Activated CD4-positive, alpha-beta T cell treated with anti-CD3 and anti-CD28 coated beads for 24 hours (primary cell): ENCODE data around the gene C10orf90.

Experiments
- DNase-seq, 2 donors: peaks; one replicate each; pipeline ENCODE4 v3.0.0-alpha.2; 2020; ENCODE audit warnings: low read depth in 2 of 2

The C10orf90 gene

GRCh38 chr10:126503392-126504062, 167.0 kb downstream of the C10orf90 start:
- no peak for DNase-seq

DNA sequence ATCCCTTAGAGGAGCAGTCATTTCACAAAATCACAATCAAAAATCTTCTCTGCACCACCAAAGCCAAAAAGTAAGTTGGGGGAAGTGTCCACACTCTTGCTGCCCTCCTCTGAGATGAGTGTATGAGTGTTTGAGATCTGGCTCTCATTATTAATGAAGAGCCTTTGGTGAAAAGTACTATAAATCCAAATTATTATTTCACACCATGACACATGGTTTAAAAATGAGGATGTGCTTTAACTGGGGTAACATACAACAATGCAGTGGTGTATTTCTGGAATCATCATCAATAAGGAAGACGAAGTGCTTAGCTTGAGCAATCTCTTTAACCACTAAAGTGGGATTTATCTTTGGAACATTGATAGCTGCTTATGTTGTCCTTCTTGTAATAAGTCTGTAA, 168.1 kb downstream of the C10orf90 start:
- DNase-seq: no peak

DNA sequence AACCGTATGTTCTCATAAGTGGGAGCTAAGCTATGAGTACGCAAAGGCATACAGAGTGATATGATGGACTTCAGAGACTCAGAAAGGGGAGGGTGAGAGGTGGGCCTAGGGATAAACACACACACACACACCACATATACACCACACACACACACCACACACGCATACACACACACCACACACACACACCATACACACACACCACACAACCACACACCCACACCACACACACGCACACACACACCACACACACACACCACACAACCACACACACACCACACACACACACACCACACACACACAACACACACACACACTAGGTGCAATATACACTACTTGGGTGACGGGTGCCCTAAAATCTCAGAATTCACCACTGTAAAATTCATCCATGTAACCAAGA, 168.7 kb downstream of the C10orf90 start:
- DNase-seq: no peak

DNA sequence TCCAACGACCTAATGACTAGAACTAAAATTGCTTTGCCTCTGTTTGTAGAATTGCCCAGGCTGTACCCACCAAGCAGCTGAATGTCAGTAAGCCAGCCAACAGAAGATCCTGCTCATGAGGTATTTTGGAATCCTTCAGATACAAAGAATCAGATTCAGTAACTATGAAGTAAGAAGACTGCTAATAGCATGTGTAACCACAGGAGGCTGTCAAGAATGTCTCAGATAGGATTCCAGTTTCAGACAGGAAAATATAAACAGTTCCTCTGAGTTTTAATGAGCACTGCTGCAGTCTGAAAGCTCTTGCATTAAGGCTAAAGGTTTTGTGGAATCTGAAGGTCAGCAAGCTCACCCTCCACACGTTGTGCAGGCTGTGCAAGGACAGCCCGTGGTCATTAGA, 169.6 kb downstream of the C10orf90 start:
- DNase-seq: no peak

- DNase-seq: no peak
Measured at GRCh38 chr10:126500185-126500584, 170.3 kb downstream of the C10orf90 start.

- no peak for DNase-seq
Measured at GRCh38 chr10:126499744-126500143, 170.7 kb downstream of the C10orf90 start.

DNA sequence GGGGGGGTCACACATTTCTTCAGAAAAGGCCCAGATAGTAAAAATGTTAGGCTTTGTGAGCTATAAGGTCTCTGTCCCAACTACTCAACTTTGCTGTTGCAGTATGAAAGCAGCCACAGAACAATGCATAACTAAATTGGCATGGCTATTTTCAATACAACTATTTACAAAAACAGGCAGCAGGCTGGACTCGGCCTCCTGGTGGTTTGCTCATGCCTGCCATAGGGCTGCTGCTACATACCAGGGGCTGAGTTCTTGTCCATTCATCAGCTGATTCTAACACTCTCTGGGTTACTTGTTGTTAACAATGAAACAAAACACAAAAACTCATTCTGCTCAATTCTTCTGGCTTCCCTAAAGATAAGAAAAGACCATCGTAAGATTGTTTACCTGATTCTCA, 172.8 kb downstream of the C10orf90 start:
- DNase-seq: no peak

- no peak for DNase-seq
Measured at GRCh38 chr10:126496771-126497545, 173.5 kb downstream of the C10orf90 start.

GRCh38 chr10:126491476-126491875, 179.0 kb downstream of the C10orf90 start:
- no peak for DNase-seq

DNA sequence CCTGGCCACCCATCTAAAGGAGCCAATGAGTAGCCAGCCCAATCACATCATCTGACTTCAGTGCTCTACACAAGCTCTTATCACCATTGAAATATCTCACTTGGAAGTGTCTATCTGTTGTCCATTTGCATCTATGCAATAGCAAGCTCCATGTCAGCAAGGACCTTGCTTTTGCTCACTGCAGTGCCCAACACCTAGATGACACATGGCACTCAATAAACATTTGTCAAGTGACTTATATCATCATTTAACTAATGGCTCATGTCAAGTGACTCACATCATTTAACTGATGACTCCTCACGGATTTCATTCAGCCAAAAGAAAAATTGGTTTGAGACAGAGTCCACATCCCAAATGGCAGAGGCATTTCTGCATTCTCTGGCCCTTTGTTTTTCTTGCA, 189.3 kb downstream of the C10orf90 start:
- no peak for DNase-seq

DNA sequence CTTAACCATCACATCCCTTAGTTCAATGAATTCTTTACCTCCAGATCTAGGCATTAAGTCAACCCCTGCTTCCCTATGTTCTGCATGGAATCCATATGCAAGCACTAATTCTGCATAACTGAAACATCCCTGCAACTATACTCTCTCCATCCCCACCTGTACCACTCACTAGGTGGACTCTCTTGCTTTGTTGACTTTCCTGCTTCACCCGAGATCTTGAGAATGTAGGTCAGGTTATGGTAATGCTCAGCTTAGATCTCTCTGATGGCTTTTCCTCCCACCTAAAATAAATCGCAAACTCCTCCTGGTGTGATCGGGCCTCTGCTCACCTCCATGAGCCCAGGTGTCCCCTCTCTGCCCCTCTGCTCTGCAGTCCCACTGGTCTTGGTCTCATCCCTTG, 189.8 kb downstream of the C10orf90 start:
- no peak for DNase-seq

DNA sequence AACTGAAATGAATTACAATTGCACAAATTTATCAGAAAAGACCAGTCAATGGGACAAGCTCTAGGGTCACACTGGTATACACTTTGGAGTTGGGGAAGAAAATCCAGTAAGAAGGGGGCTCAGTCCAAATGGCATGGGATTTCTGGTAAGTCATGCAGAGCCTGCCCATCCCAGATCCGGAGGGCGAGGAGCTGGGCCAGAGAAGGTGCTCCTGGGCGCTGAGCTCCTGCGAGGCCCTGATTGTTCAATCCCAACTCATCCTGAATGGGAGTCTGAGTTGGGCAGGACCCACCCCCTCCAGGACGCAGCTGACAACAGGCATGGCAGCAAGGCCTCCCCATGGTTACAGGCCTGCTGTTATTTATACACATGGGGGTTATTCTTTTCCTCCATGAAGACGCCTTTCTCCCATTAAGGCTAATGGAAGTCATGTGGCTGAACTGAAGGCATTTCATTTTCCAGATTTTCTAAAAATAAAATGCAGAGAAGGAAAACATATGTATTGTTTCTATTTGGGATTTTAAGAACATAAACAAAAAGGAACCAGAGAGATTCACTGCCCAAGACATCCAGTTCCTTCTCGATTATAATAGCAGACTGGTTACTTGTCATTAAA, 191.1 kb downstream of the C10orf90 start:
- DNase-seq: no peak

GRCh38 chr10:126478546-126478945, 191.9 kb downstream of the C10orf90 start:
- DNase-seq: no peak

GRCh38 chr10:126476246-126476645, 194.2 kb downstream of the C10orf90 start:
- DNase-seq: no peak

DNA sequence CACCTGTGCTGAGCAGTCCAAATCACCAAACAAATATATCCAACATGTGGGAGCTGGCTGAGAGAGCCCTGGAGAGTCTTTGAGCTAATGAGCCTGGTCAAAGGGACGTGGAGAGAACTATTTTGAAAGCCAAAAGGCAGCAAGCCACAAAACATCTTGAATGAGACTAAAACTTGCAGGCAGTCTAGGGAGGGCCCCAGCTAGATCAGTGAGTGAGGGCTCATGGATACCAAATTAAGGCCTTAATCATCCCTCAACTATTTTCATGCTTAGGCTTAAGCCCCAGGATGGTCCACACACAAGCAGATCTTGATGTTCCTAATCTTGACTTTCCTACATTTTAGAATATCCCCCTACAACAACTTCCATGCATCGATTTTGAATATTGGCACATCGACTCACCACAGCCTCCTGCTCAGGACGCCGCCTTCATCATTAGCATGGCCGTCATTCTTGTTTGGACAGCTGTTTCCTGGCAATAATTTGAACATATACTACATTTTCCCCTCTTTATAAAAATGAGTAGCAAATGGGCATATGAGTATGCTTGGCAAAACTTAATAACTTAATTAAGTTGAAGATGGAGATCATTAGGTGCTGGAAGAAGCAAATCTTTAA, 195.3 kb downstream of the C10orf90 start:
- no peak for DNase-seq

DNA sequence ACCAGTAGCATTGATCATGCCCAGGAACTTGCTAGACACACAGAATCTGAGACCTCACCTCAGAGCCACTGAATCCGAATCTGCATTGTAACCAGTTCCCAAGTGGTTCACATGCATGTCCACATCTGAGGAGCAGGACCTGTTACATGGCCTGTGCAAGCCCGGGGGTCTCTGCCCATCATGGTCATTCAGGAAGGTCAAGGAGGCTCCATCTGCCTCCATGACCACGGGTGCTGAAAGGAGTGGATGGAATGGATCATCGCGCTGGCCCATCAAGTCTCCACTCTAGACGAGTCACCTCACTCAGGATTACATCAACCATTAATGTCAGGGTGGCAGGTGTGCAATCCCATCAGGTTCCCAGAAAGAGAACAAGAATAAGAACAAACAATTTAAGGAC, 196.5 kb downstream of the C10orf90 start:
- DNase-seq: no peak

GRCh38 chr10:126470991-126471390, 199.5 kb downstream of the C10orf90 start:
- DNase-seq: no peak

DNA sequence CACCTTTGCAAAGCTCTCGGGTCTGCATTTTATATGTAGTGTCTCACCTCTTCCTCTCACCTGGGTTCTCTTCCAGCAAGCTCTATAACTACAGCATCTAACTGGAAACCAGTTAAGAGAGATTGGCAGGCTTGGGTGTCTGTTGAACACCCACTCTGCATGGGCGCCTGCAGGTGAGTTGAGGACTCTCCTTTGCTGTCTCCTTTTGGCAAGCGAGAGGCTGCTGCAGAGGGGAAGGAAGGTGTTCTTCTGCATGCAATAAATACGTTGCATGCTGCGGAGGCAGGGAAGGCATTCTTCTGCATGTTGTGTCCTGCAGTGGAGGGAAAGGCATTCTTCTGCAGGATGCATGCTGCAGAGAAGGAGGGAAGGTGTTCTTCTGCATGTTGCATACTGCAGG, 200.8 kb downstream of the C10orf90 start:
- DNase-seq: no peak

- DNase-seq: no peak
Measured at GRCh38 chr10:126468876-126469643, 201.4 kb downstream of the C10orf90 start.

DNA sequence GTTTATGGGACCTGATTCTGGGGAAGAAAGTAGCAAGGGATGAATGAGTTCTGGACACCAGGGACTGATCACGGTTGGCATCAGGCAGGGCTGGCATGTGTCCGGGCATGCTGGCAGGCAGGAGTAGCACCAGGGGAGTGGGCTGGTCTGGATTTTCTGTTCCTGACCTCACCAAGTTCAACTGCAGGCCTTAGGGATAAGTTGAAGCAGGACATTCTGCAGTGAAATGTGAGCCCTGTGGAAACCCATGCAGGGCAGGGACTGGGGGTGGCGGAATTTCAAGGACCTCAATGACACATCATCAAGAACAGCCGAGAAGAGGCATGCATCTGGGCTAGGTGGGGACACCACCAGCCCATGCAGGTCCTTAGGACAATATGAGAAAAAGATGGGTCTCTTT, 202.0 kb downstream of the C10orf90 start:
- DNase-seq: no peak

DNA sequence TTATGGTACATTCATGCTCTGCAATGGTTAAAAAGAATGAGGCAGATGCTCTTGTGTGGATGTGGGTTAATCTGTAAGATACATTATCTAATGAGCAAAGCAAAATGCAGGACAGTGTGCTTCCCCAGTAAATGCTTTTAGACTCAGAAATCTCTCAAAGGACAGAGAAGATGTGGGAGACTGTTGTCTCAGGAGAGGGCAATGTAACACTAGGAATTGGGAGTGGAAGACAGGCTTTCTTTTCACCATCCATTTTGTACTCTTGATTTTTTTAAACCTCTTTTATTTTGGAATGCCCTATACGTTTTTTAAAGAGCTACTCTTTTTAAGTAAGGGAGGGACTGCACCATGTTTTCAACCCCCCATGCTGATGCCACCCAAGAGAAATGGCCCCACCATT, 204.7 kb downstream of the C10orf90 start:
- DNase-seq: no peak

- DNase-seq: no peak
Measured at GRCh38 chr10:126463286-126463685, 207.2 kb downstream of the C10orf90 start.
